Neural crest cell (in vitro differentiated cells): ENCODE results near the gene OLFM1. TPM values are rescaled to one million over a fixed set of nuclear protein-coding genes. Genes with fewer than 3 reads are reported as not detected.

Experiments
- DNase-seq: peaks from one replicate; pipeline ENCODE4 v3.0.0; 2021; ENCODE audit warnings: low read depth, mixed read lengths, low spot score
- H3K27ac Mint-ChIP-seq: one replicate; pipeline ENCODE4 v1.8.0; 2021; ENCODE audit warnings: mild to moderate bottlenecking, mixed read lengths; ENCODE audit not compliant: unreplicated experiment
- H3K27me3 Mint-ChIP-seq: 2 replicates; pipeline ENCODE4 v1.8.0; 2021; ENCODE audit warnings: low read depth, mild to moderate bottlenecking, mixed read lengths
- H3K36me3 Mint-ChIP-seq: 2 replicates; pipeline ENCODE4 v1.8.0; 2021; ENCODE audit warnings: low read depth, mild to moderate bottlenecking, mixed read lengths
- H3K4me1 Mint-ChIP-seq: 2 replicates; pipeline ENCODE4 v1.8.0; 2021; ENCODE audit warnings: mixed read lengths
- H3K4me3 Mint-ChIP-seq: one replicate; pipeline ENCODE4 v1.8.0; 2021; ENCODE audit warnings: mild to moderate bottlenecking, mixed read lengths
- H3K9me3 Mint-ChIP-seq: 2 replicates; pipeline ENCODE4 v1.8.0; 2021; ENCODE audit warnings: mixed read lengths
- total RNA-seq: library from RNA; stranded (reverse); gene quantifications from 2 replicates; pipeline ENCODE4 v1.2.1, GENCODE V29; 2021
- TF ChIP-seq, protein P1 (sequence below): fragments of 200-600 bp; sonication (generic); conservative IDR thresholded peaks from 2 replicates; pipeline ENCODE4 v1.5.0; 2021; ENCODE audit warnings: antibody characterized with exemption, mild to moderate bottlenecking

OLFM1 gene
- total RNA-seq, 1 donor from 2014 or later, result 27.2 TPM

DNA sequence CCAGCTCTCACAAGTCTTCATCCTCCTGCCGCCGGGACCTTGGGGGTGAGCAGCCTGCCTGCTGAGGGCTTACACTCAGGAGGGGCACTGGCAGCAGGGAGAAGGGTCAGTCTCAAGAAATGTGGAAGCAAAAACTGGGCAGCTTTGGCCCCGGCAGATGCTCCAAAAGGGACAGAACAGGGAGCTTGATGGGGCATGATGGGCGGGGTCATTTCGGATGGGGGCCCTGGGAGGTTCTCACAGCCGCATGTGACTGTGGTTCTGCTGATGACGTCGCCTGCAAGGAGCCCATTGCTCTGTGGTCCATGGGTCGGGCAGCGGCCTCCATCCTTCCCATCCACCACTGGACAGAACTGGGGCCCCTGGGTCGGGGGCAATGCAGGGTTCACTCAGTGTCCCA, 76.6 kb downstream of the OLFM1 start:
- Mint-ChIP-seq H3K27me3 (peaks cover 41% of the 10 kb centered on the region), H3K9me3 (no peaks in the 10 kb centered on the region), H3K27ac (no peak overlapping the region), H3K36me3 (no peaks in the 10 kb centered on the region), H3K4me3 (no peak overlapping the region), H3K4me1 (no peaks in the 10 kb centered on the region)
- no peak for DNase-seq
- TF ChIP-seq, protein P1, sequence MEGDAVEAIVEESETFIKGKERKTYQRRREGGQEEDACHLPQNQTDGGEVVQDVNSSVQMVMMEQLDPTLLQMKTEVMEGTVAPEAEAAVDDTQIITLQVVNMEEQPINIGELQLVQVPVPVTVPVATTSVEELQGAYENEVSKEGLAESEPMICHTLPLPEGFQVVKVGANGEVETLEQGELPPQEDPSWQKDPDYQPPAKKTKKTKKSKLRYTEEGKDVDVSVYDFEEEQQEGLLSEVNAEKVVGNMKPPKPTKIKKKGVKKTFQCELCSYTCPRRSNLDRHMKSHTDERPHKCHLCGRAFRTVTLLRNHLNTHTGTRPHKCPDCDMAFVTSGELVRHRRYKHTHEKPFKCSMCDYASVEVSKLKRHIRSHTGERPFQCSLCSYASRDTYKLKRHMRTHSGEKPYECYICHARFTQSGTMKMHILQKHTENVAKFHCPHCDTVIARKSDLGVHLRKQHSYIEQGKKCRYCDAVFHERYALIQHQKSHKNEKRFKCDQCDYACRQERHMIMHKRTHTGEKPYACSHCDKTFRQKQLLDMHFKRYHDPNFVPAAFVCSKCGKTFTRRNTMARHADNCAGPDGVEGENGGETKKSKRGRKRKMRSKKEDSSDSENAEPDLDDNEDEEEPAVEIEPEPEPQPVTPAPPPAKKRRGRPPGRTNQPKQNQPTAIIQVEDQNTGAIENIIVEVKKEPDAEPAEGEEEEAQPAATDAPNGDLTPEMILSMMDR, result no peak

DNA sequence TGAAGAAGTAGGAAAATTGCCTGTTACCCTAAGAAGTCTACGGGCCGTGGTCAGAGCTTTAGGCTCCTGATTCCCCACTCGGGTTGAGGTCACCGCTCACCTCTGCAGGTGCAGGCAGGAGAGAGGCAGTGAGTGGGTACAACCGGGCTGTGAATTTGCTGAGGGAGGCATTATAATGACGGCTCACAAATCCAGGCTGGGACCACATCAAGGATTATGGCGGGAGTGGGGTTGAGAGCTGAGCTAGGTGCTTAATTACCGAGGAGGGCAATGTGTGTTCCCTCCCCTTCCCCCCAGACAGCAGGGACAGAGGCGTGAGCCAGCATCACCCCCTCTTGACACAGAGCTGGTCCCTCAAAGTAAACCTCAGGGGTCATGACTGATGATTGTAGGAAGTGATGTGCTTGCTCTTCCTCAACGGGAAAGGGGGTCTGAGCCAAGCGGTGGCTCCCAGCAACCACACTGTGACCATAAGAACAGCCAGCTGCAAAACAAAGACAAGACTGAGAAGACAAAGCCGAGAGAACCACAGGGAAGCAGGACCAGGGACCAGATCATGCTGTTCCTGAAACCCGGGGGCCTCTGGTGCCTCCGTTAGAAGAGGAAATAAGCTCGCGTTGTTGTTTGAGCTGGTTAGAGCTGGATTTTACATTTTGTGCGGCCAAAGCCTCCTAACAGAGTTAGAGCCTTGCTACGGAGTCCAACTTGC, 77.7 kb downstream of the OLFM1 start:
- H3K36me3 Mint-ChIP-seq, result no peaks in the 10 kb centered on the region
- no peak for DNase-seq
- H3K27me3 Mint-ChIP-seq, result peaks cover 37% of the 10 kb centered on the region
- H3K27ac Mint-ChIP-seq, result no peak overlapping the region
- TF ChIP-seq, protein P1, result no peak
- no peaks in the 10 kb centered on the region for H3K4me1 Mint-ChIP-seq
- H3K4me3 Mint-ChIP-seq, result no peak overlapping the region
- H3K9me3 Mint-ChIP-seq, result no peaks in the 10 kb centered on the region

DNA sequence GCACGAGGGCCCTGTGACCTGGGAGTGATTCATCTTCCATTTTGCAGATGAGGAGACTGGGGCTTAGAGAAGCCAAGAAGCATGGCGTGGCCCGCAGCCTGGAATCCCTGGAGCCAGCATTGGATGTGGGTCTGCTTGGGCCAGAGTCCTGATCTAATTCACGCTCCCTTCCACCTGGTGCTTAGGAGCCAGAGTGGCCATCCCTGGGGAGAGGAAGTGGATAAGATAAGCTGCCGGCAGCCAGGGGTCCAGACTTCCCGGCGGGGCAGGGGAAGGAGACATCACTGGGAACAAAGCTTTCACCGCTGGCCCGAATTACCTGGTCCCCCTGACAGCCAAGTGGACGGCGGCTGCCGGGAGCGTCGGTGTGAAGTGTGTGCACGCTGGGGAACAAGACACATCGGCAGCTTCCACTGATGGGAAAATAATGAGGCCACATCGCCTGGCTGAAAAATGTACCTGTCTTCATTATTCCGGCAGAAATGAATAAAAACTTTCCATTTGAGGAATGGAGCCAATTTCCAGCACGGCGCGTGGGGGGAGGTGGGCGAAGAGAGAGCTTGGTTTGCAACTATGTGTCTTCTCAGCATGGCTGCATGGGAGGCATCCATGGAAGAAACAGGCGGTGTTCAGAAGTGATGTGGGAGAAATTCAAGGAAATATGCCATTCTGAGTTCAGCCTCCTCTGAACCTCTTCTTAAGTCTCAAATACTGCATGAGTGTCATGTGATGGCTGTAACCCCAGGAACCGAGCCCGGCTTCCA, 78.5 kb downstream of the OLFM1 start:
- H3K9me3 Mint-ChIP-seq, result no peaks in the 10 kb centered on the region
- no peak for DNase-seq
- H3K4me1 Mint-ChIP-seq, result no peaks in the 10 kb centered on the region
- no peak overlapping the region for H3K4me3 Mint-ChIP-seq
- TF ChIP-seq, protein P1, result no peak
- no peak overlapping the region for H3K27ac Mint-ChIP-seq
- peaks cover 31% of the 10 kb centered on the region for H3K27me3 Mint-ChIP-seq
- H3K36me3 Mint-ChIP-seq, result no peaks in the 10 kb centered on the region

DNA sequence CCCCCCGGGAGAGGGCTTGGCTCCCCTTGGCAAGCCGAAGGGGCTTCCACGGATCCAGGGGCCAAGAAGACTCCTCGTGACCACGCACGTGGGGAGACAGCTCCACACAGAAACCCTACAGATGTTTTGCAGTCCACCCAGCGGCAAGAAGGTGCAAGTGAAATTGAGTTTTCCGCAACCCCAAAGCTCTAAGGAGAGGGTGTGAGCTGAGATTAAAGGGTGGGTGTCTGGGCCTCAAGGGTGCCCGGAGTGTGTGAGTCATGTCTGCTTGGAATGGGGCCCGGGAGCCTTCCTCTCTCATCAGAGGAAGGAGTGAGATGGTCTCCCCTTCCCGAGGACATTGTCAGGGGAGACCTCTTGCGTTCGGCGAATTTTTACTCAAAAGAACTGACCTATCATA, 79.1 kb downstream of the OLFM1 start:
- Mint-ChIP-seq H3K27me3 (peaks cover 29% of the 10 kb centered on the region), H3K4me3 (no peak overlapping the region), H3K4me1 (no peaks in the 10 kb centered on the region), H3K36me3 (no peaks in the 10 kb centered on the region), H3K9me3 (no peaks in the 10 kb centered on the region), H3K27ac (no peak overlapping the region)
- TF ChIP-seq, protein P1, result no peak
- DNase-seq, result no peak

DNA sequence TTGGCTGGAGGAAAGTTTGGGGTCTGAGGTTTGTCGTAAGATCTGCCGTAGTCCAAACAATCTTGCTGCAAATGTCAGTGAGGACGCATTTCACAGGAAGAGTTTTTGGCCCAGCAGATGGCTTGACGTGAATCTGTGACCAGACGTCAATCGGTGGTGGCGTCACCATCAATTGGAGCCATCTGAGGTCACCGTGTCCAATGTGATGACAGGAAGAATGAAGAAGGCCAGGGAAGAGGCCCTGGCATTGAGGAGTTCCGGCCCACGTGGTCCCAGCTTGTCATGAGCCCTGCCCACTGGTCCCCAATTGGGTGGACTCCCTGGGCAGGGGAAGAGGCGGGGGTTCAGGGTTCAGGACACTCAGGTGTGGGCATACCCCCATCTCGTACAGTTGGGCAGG, 79.9 kb downstream of the OLFM1 start:
- no peak overlapping the region for H3K4me3 Mint-ChIP-seq
- DNase-seq, result no peak

More for the DNA sequence above, 79.9 kb downstream of the OLFM1 start:
- Mint-ChIP-seq H3K4me1 (no peaks in the 10 kb centered on the region), H3K9me3 (no peaks in the 10 kb centered on the region), H3K27ac (no peak overlapping the region), H3K36me3 (no peaks in the 10 kb centered on the region), H3K27me3 (peaks cover 33% of the 10 kb centered on the region)
- TF ChIP-seq, protein P1, result no peak
